A673 (cell line): ENCODE results near the gene ANTKMT. TPM values are rescaled to one million over a fixed set of nuclear protein-coding genes. Genes with fewer than 3 reads are reported as not detected.

Experiments
- BruUV-seq: library from RNA; stranded (reverse); fragments of 400-500 nt; replicated peaks from 2 replicates; lab custom pipeline; 2021; lab: Mats Ljungman, UMichigan
- CTCF ChIA-PET: fragments of 300-600 bp; sonication (Branson Sonifier 250); formaldehyde crosslinking; loops from one replicate; lab custom pipeline; 2022; ENCODE audit warnings: antibody characterized with exemption; lab: Charles Lee
- POLR2A ChIA-PET: fragments of 300-600 bp; sonication (Branson Sonifier 250); formaldehyde crosslinking; loops from one replicate; lab custom pipeline; 2022; ENCODE audit warnings: antibody characterized with exemption; ENCODE audit not compliant: low non-redundant PET; lab: Charles Lee
- DNase-seq: peaks from one replicate; pipeline ENCODE4 v3.0.0-alpha.2; 2015; ENCODE audit warnings: low spot score
- H3K27ac ChIP-seq: fragments of 200-600 bp; sonication (generic); 2 replicates; pipeline ENCODE4 v1.5.1; 2016; ENCODE audit warnings: mixed run types, low read depth, mild to moderate bottlenecking, mixed read lengths, antibody characterized with exemption, low read length; ENCODE audit not compliant: poor library complexity, severe bottlenecking
- H3K27me3 ChIP-seq: fragments of 200-600 bp; sonication (generic); replicated peaks from 2 replicates; pipeline ENCODE4 v1.6.1; 2017; ENCODE audit warnings: mixed run types, low read depth, mild to moderate bottlenecking, mixed read lengths, antibody characterized with exemption, low read length; ENCODE audit not compliant: insufficient read depth, poor library complexity
- H3K36me3 ChIP-seq: fragments of 200-600 bp; sonication (generic); 2 replicates; pipeline ENCODE4 v1.6.1; 2016; ENCODE audit warnings: mixed run types, mild to moderate bottlenecking, mixed read lengths, antibody characterized with exemption, low read length; ENCODE audit not compliant: insufficient read depth, poor library complexity, severe bottlenecking
- H3K4me1 ChIP-seq: fragments of 200-600 bp; sonication (generic); 2 replicates; pipeline ENCODE4 v1.6.1; 2017; ENCODE audit warnings: mixed run types, mild to moderate bottlenecking, mixed read lengths, antibody characterized with exemption, low read length; ENCODE audit not compliant: insufficient read depth, poor library complexity, severe bottlenecking
- H3K4me3 ChIP-seq: fragments of 200-600 bp; sonication (generic); 2 replicates; pipeline ENCODE4 v1.5.1; 2016; ENCODE audit warnings: low read depth, mixed run types, mild to moderate bottlenecking, mixed read lengths, low read length; ENCODE audit not compliant: poor library complexity, severe bottlenecking
- H3K9me3 ChIP-seq: fragments of 200-600 bp; sonication (generic); 2 replicates; pipeline ENCODE4 v1.6.1; 2016; ENCODE audit warnings: mixed run types, low read depth, mild to moderate bottlenecking, mixed read lengths, antibody characterized with exemption, low read length; ENCODE audit not compliant: poor library complexity, severe bottlenecking
- EZH2 ChIP-seq: fragments of 200-600 bp; sonication (generic); IDR thresholded peaks from 2 replicates; pipeline ENCODE4 v1.6.1; 2017; ENCODE audit warnings: borderline replicate concordance, low read depth, mild to moderate bottlenecking, mixed read lengths, antibody characterized with exemption, low read length; ENCODE audit not compliant: poor library complexity, severe bottlenecking
- intact Hi-C: fragments of 100-400 bp; cut with micrococcal nuclease; formaldehyde crosslinking; loops from one replicate; pipeline ENCODE4 v1.10.0; 2022; ENCODE audit not compliant: unreplicated experiment
- total RNA-seq: library from RNA; stranded (reverse); gene quantifications from 2 replicates; pipeline ENCODE4 v1.2.3, GENCODE V29; 2021
- TF ChIP-seq, protein P1 (sequence below): fragments of 300-800, 200-600 bp; sonication (generic); conservative IDR thresholded peaks from 2 replicates; pipeline ENCODE4 v1.5.1; 2017; ENCODE audit warnings: low read depth, mild to moderate bottlenecking, antibody characterized with exemption, low read length, moderate library complexity, mixed read lengths

ANTKMT gene
- total RNA-seq, 1 experiment from 2014 or later: 21.2 TPM

DNA sequence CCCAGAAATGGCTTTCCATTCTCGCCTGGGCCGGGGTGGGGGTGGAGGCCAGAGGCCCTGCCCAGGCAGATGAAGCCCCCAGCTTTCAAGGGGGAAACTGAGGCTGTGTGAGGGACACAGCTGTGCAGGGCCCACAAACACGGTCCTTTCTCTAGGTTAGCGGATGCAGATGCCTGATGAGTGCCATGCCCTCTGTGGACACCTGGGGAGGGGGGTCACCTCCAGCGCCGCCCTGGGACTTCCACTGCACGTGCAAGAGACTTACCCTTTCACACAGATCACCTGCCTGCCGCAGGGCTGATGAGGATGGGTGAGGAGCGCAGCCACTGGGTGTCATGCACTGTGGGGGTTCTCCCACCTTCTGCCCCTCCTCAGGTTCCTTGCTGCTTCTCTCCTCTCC is 2.6 kb upstream of the ANTKMT start:
- TF ChIP-seq, protein P1, sequence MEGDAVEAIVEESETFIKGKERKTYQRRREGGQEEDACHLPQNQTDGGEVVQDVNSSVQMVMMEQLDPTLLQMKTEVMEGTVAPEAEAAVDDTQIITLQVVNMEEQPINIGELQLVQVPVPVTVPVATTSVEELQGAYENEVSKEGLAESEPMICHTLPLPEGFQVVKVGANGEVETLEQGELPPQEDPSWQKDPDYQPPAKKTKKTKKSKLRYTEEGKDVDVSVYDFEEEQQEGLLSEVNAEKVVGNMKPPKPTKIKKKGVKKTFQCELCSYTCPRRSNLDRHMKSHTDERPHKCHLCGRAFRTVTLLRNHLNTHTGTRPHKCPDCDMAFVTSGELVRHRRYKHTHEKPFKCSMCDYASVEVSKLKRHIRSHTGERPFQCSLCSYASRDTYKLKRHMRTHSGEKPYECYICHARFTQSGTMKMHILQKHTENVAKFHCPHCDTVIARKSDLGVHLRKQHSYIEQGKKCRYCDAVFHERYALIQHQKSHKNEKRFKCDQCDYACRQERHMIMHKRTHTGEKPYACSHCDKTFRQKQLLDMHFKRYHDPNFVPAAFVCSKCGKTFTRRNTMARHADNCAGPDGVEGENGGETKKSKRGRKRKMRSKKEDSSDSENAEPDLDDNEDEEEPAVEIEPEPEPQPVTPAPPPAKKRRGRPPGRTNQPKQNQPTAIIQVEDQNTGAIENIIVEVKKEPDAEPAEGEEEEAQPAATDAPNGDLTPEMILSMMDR: no peak
- TF ChIP-seq EZH2: no peak
- no peaks in the 10 kb centered on the region for H3K36me3 ChIP-seq
- no peak overlapping the region for H3K4me3 ChIP-seq
- peaks cover 31% of the 10 kb centered on the region for H3K27me3 ChIP-seq
- H3K4me1 ChIP-seq: peaks cover 8% of the 10 kb centered on the region
- H3K9me3 ChIP-seq: no peaks in the 10 kb centered on the region
- ChIA-PET CTCF (no interaction called here), POLR2A (no interaction called here)
- no TSS peak for BruUV-seq
- intact Hi-C loops: loop anchor here (10.0 kb wide), 1 partner anchor 336 kb away; no protein-coding TSS in a partner anchor
- H3K27ac ChIP-seq: no peak overlapping the region
- no peak for DNase-seq

DNA sequence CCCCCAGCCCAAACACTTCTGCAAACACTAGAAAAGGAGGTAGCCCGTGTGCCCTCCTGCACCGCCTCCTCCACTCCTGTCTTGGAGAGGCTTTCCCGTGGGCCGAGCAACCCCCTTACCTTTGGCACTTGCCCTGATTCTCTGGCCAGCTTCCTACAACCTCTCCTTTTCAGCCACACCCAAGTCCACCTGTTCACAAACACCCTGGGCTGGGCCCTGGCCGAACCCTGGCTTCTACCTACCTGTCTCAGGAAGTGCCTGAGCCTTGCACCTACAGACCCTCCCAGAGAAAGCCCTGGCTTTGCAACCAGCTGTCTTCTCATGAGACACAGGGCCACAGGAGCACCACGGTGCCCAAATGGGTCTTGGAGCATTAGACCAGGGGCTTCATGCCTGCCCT is 2.0 kb upstream of the ANTKMT start:
- intact Hi-C loops: loop anchor here (10.0 kb wide), 1 partner anchor 336 kb away; no protein-coding TSS in a partner anchor
- no peak overlapping the region for H3K27ac ChIP-seq
- H3K9me3 ChIP-seq: no peaks in the 10 kb centered on the region
- POLR2A ChIA-PET: no interaction called here
- peaks cover 8% of the 10 kb centered on the region for H3K4me1 ChIP-seq
- H3K4me3 ChIP-seq: no peak overlapping the region
- BruUV-seq: no TSS peak
- DNase-seq: no peak
- CTCF ChIA-PET: interaction anchor here (0.6 to 1.9 kb wide), 3 partner anchors 9 to 295 kb away, joined by 7 to 8 read pairs (median 8); no protein-coding TSS in a partner anchor
- H3K36me3 ChIP-seq: no peaks in the 10 kb centered on the region
- TF ChIP-seq EZH2: no peak
- TF ChIP-seq, protein P1: no peak
- H3K27me3 ChIP-seq: peaks cover 31% of the 10 kb centered on the region

DNA sequence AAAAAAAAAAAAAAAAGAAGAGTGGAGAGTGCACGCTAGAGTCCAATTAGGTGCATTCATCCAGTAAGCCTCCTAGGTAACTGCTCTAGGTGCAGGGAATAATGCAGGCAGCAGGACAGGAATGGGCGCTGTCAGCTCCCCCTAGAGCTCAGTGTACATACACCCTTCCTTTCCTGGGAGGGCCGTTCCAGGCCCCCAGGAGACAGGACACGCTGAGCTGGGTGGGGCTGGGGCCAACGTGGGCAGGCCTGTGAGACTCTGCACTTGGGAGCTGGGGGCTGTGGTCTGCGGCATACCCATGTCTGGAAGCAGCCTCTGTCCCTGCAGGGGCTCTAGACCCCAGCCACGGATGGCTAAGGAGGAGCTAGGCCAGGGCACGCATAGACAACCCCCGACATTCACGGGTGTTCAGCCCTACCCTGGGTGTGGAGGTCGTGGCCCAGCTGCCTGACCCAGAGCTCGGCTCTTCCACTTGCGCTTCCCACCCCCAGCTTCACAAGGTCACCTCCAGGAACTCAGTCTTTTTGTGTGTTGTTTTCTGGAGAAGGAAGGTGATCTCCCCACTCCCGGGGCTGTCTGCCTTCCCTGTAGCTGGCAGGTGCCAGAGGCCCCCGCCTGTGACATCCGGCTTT is 1.0 kb upstream of the ANTKMT start:
- CTCF ChIA-PET: interaction anchor here (0.6 to 1.9 kb wide), 4 partner anchors 10 to 294 kb away, joined by 5 to 8 read pairs (median 8); partner anchors contain the start of gene RPUSD1
- DNase-seq: peak; percentile 39
- POLR2A ChIA-PET: no interaction called here
- Histone ChIP-seq H3K9me3 (no peaks in the 10 kb centered on the region), H3K4me3 (peak overlapping the region; percentile 69), H3K27ac (peak overlapping the region; percentile 83), H3K36me3 (no peaks in the 10 kb centered on the region), H3K4me1 (peaks cover 8% of the 10 kb centered on the region), H3K27me3 (peaks cover 31% of the 10 kb centered on the region)
- no TSS peak for BruUV-seq
- TF ChIP-seq, protein P1: 0 out of 2 replicates have a peak, but pooled peaks have one; percentile 26
- TF ChIP-seq EZH2: no peak
- intact Hi-C loops: loop anchor here (10.0 kb wide), 1 partner anchor 335 kb away; no protein-coding TSS in a partner anchor
